ENCODE data around the gene KRTAP24-1.

KRTAP24-1 gene

GRCh38 chr21:30282850-30283249 is at the start of gene KRTAP24-1:
Gene KRTAP24-1 (minus strand): TSS chr21:30282950. CDS start chr21:30282932, 18 bp downstream.
- no peak for DNase-seq

- DNase-seq = no peak
Observed at GRCh38 chr21:30329203-30329875, 46.6 kb upstream of the KRTAP24-1 start.

GRCh38 chr21:30326390-30326789 is 43.6 kb upstream of the KRTAP24-1 start:
- no peak for DNase-seq

- DNase-seq = no peak
Observed at GRCh38 chr21:30320215-30320614, 37.5 kb upstream of the KRTAP24-1 start, which contains the start of gene KRTAP26-1. Gene KRTAP26-1 (minus strand): TSS chr21:30320315. CDS start chr21:30320035, 280 bp downstream.

GRCh38 chr21:30315701-30316100 is 33.0 kb upstream of the KRTAP24-1 start:
- DNase-seq = no peak

- DNase-seq = no peak
Observed at GRCh38 chr21:30306884-30307283, 24.1 kb upstream of the KRTAP24-1 start.

- no peak for DNase-seq
Observed at GRCh38 chr21:30305136-30305535, 22.4 kb upstream of the KRTAP24-1 start.

GRCh38 chr21:30289215-30289614 is 6.5 kb upstream of the KRTAP24-1 start, which contains the start of gene KRTAP25-1:
Gene KRTAP25-1 (minus strand): TSS chr21:30289514. CDS start chr21:30289490, 24 bp downstream.
- DNase-seq = no peak

- no peak for DNase-seq
Observed at GRCh38 chr21:30271611-30272010, 11.1 kb downstream of the KRTAP24-1 start.

GRCh38 chr21:30271156-30271555 is 11.6 kb downstream of the KRTAP24-1 start:
- DNase-seq = no peak

- DNase-seq = no peak
Observed at GRCh38 chr21:30269803-30270530, 12.8 kb downstream of the KRTAP24-1 start.

- peak in 2 of 3 donors; percentile 4 to 7 for DNase-seq
Observed at GRCh38 chr21:30268608-30269197, 14.0 kb downstream of the KRTAP24-1 start.

- DNase-seq = no peak
Observed at GRCh38 chr21:30257773-30258172, 25.0 kb downstream of the KRTAP24-1 start.

- DNase-seq = peak in 1 of 3 donors; percentile 1
Observed at GRCh38 chr21:30256100-30256499, 26.6 kb downstream of the KRTAP24-1 start.

- no peak for DNase-seq
Observed at GRCh38 chr21:30255679-30256078, 27.1 kb downstream of the KRTAP24-1 start.

- no peak for DNase-seq
Observed at GRCh38 chr21:30251781-30252180, 31.0 kb downstream of the KRTAP24-1 start.

GRCh38 chr21:30249936-30250335 is 32.8 kb downstream of the KRTAP24-1 start:
- DNase-seq = no peak

- DNase-seq = no peak
Observed at GRCh38 chr21:30248844-30249243, 33.9 kb downstream of the KRTAP24-1 start.

GRCh38 chr21:30245061-30245460 is 37.7 kb downstream of the KRTAP24-1 start:
- no peak for DNase-seq

GRCh38 chr21:30243691-30244090 is 39.1 kb downstream of the KRTAP24-1 start:
- no peak for DNase-seq

- DNase-seq = no peak
Observed at GRCh38 chr21:30240661-30241060, 42.1 kb downstream of the KRTAP24-1 start.

GRCh38 chr21:30238168-30238567 is 44.6 kb downstream of the KRTAP24-1 start:
- no peak for DNase-seq

GRCh38 chr21:30234643-30235042 is 48.1 kb downstream of the KRTAP24-1 start:
- DNase-seq = no peak

- no peak for DNase-seq
Observed at GRCh38 chr21:30234050-30234449, 48.7 kb downstream of the KRTAP24-1 start.
